Measurements from ENCODE around the gene TXNDC5.
"Not testable (repeated sequence)": the region's sequence is repeated elsewhere in the genome, so short reads cannot be mapped to it uniquely, and the experiment has no call there.

Gene TXNDC5

GRCh38 chr6:7912736-7913517 lies 2.3 kb upstream of the TXNDC5 start:
- no peak for DNase-seq

- DNase-seq, result no peak
These were observed 1.4 kb upstream of the TXNDC5 start for GRCh38 chr6:7912024-7912423.

- DNase-seq, result no peak
These were observed 747 bp upstream of the TXNDC5 start for GRCh38 chr6:7911345-7911725.

- no peak for DNase-seq
These were observed 312 bp downstream of the TXNDC5 start for GRCh38 chr6:7910298-7910653.

- DNase-seq, result no peak
These were observed 988 bp downstream of the TXNDC5 start for GRCh38 chr6:7909323-7910276.

- DNase-seq, result no peak
These were observed 3.4 kb downstream of the TXNDC5 start for GRCh38 chr6:7907159-7907558.

- no peak for DNase-seq
These were observed 3.8 kb downstream of the TXNDC5 start for GRCh38 chr6:7906741-7907140.

GRCh38 chr6:7905416-7905815 lies 5.2 kb downstream of the TXNDC5 start:
- DNase-seq, result no peak

GRCh38 chr6:7904654-7905319 lies 5.8 kb downstream of the TXNDC5 start:
- no peak for DNase-seq

- DNase-seq, result no peak
These were observed 6.9 kb downstream of the TXNDC5 start for GRCh38 chr6:7903673-7904072.

GRCh38 chr6:7902867-7903266 lies 7.7 kb downstream of the TXNDC5 start:
- no peak for DNase-seq

- no peak for DNase-seq
These were observed 8.4 kb downstream of the TXNDC5 start for GRCh38 chr6:7902221-7902620.

- DNase-seq, result no peak
These were observed 8.8 kb downstream of the TXNDC5 start for GRCh38 chr6:7901780-7902179.

GRCh38 chr6:7901056-7901455 lies 9.5 kb downstream of the TXNDC5 start:
- DNase-seq, result no peak

- DNase-seq, result no peak
These were observed 10.0 kb downstream of the TXNDC5 start for GRCh38 chr6:7900621-7901020.

- DNase-seq, result no peak
These were observed 10.7 kb downstream of the TXNDC5 start for GRCh38 chr6:7899889-7900213.

- no peak for DNase-seq
These were observed 11.3 kb downstream of the TXNDC5 start for GRCh38 chr6:7899101-7899888.

GRCh38 chr6:7898193-7898586 lies 12.4 kb downstream of the TXNDC5 start:
- not testable (repeated sequence) for DNase-seq

GRCh38 chr6:7897461-7898192 lies 13.0 kb downstream of the TXNDC5 start:
- no peak for DNase-seq

- no peak for DNase-seq
These were observed 14.1 kb downstream of the TXNDC5 start for GRCh38 chr6:7896465-7896987.

GRCh38 chr6:7895125-7895423 lies 15.5 kb downstream of the TXNDC5 start:
- no peak for DNase-seq
